ENCODE results near the gene SKI. TPM values are rescaled to one million over a fixed set of nuclear protein-coding genes. Genes with fewer than 3 reads are reported as not detected.
A peak's percentile ranks its signal among the peaks of the same experiment; 100 is the strongest.

SKI gene
- total and polyA plus RNA-seq, 9 of the 15 experiments (the other 6 are each of a cell fraction or from before 2014, with no cell fraction given) = 0.10 to 60.5 (median 4.6) TPM

DNA sequence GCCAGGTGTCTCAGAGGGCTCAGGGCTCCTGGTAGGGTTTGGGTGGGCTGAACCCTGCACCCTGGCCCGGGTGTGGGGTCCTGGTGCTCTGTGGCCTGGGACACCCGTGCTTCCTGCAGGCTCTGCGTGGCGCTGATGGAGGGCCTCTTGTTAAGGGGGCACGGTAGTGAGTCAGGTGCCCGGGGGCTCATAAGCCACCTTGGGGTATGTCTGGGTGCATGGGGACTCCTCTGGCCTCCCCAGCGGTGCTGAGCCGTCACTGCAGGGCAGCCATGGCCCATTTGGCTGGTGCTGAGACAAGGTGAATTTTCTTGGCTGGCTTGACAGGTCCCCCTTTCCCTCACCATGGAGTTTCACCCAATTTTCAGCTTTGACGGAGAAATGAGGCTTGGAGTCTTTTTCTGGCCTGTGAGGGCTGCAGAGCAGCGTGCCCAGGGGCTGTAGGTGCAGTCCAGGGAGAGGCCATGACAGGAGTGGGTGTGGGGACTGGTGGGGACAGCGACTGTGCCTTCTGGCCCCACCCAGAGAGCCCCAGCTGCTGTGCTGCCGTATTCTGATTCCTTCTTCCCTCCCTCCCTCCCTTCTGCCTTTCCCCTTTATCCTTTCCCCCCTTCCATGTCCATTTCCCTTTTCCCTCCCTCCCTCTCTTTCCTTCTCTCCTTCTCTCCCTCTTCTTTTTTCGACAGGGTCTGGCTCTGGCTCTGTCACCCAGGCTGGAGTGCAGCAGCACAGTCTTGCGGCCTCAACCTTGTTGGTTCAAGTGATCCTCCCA is 40.4 kb downstream of the SKI start:
- intact Hi-C loops (cut with micrococcal nuclease) = no loop called here
- H3K36me3 ChIP-seq (ENCODE audit: control insufficient read depth, insufficient read depth, low read length) = no peaks in the 10 kb centered on the region
- no peak overlapping the region for H2AFZ ChIP-seq (ENCODE audit: low read depth, low read length)
- H3K9me3 ChIP-seq (replicated peaks; ENCODE audit: control insufficient read depth, insufficient read depth, low read depth, low read length) = no peaks in the 10 kb centered on the region
- 84% methylated on average over 12 of the region's 14 CpGs for WGBS (ENCODE audit: insufficient coverage, low coverage, missing lambda C conversion rate)
- peaks cover 17 to 57% of the 10 kb centered on the region in 2 experiments for H3K4me1 ChIP-seq (replicated peaks in 1 of 2; ENCODE audit: control insufficient read depth in 2 of 2, insufficient read depth in 2 of 2, low read length in 2 of 2)
- H3K9ac ChIP-seq (ENCODE audit: insufficient read depth in 1 of 2, low read depth in 2 of 2, low read length in 2 of 2) = peak overlapping the region in 1 of 2 experiments; percentile 19; a peak in 1 of 4 replicates
- CTCF ChIA-PET (ENCODE audit: low intra/inter-chr PET ratio) = no interaction called here
- TF ChIP-seq, protein P1, sequence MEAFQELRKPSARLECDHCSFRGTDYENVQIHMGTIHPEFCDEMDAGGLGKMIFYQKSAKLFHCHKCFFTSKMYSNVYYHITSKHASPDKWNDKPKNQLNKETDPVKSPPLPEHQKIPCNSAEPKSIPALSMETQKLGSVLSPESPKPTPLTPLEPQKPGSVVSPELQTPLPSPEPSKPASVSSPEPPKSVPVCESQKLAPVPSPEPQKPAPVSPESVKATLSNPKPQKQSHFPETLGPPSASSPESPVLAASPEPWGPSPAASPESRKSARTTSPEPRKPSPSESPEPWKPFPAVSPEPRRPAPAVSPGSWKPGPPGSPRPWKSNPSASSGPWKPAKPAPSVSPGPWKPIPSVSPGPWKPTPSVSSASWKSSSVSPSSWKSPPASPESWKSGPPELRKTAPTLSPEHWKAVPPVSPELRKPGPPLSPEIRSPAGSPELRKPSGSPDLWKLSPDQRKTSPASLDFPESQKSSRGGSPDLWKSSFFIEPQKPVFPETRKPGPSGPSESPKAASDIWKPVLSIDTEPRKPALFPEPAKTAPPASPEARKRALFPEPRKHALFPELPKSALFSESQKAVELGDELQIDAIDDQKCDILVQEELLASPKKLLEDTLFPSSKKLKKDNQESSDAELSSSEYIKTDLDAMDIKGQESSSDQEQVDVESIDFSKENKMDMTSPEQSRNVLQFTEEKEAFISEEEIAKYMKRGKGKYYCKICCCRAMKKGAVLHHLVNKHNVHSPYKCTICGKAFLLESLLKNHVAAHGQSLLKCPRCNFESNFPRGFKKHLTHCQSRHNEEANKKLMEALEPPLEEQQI (IDR thresholded peaks at IDR 0.05) = no peak
- no peak for TF ChIP-seq FOXM1 (IDR thresholded peaks at IDR 0.05; ENCODE audit: low read depth)
- TF ChIP-seq FOXM1 (CRISPR knock-in tag; IDR thresholded peaks at IDR 0.05; ENCODE audit: low read depth) = no peak
- TF ChIP-seq MXI1 (IDR thresholded peaks at IDR 0.05; ENCODE audit: low read depth, low read length) = no peak
- no peak for TF ChIP-seq SRSF7 (optimal IDR thresholded peaks at IDR 0.05; ENCODE audit: low read depth, low read length)
- H3K27ac ChIP-seq (ENCODE audit: extremely low read depth, low read depth, low read length) = no peak overlapping the region
- POLR2A ChIA-PET = no interaction called here
- no peak for FAIRE-seq
- no peaks in the 10 kb centered on the region for H3K27me3 ChIP-seq (ENCODE audit: control insufficient read depth in 2 of 2, insufficient read depth in 2 of 2, low read length in 2 of 2)
- no peak for DNase-seq (ENCODE audit: extremely low read depth in 1 of 4, low spot score in 3 of 4)
- ATAC-seq = no peak
- in situ Hi-C loops (cut with MboI) = no loop called here
- no peak overlapping the region for H3K4me3 ChIP-seq
- BruUV-seq (replicated peaks) = no TSS peak
- peaks cover 41% of the 10 kb centered on the region for H4K20me1 ChIP-seq (replicated peaks; ENCODE audit: control insufficient read depth, insufficient read depth, low read length)
- H3K79me2 ChIP-seq (ENCODE audit: control insufficient read depth, insufficient read depth, low read length) = peaks cover 96% of the 10 kb centered on the region
- no peak overlapping the region for H3K4me2 ChIP-seq (ENCODE audit: insufficient read depth, low read length)
- H3K9me1 ChIP-seq (ENCODE audit: control insufficient read depth, insufficient read depth, low read length) = peaks cover 23% of the 10 kb centered on the region

Measured in K562 (cell line).